OCI-LY7 (cell line): Measurements from ENCODE around the gene AGBL1.

Experiments
- CTCF ChIP-seq: fragments of 200-600 bp; sonication (generic); conservative IDR thresholded peaks from 2 replicates; pipeline ENCODE4 v1.5.1; 2014; ENCODE audit warnings: mild to moderate bottlenecking, antibody characterized with exemption, low read length, moderate library complexity, mixed read lengths
- EZH2phosphoT487 ChIP-seq: fragments of 200-600 bp; sonication (generic); IDR thresholded peaks from 2 replicates; pipeline ENCODE4 v1.6.1; 2018; ENCODE audit warnings: low read depth, borderline replicate concordance, mild to moderate bottlenecking, mixed run types, antibody characterized with exemption, low read length, moderate library complexity, mixed read lengths

- no peak for TF ChIP-seq CTCF
- no peak for TF ChIP-seq EZH2phosphoT487
Measured at GRCh38 chr15:86349565-86349964, 269.9 kb downstream of the AGBL1 start.
